IPS-18a (cell line): ENCODE data around the gene C1QTNF2.
A peak's percentile ranks its signal among the peaks of the same experiment; 100 is the strongest.

Experiments
- H3K27ac ChIP-seq: one replicate; pipeline ENCODE4 v1.5.1; 2013; ENCODE audit warnings: low read length
- H3K27me3 ChIP-seq: one replicate; pipeline ENCODE4 v1.6.1; 2013; ENCODE audit warnings: mild to moderate bottlenecking, low read length; ENCODE audit not compliant: control insufficient read depth, insufficient read depth
- H3K36me3 ChIP-seq: one replicate; pipeline ENCODE4 v1.6.1; 2013; ENCODE audit warnings: low read depth, low read length; ENCODE audit not compliant: control insufficient read depth
- H3K4me1 ChIP-seq: one replicate; pipeline ENCODE4 v1.6.1; 2013; ENCODE audit warnings: low read depth, low read length; ENCODE audit not compliant: control insufficient read depth
- H3K4me3 ChIP-seq: one replicate; pipeline ENCODE4 v1.5.1; 2013; ENCODE audit warnings: low read length
- H3K9ac ChIP-seq: one replicate; pipeline ENCODE4 v1.6.1; 2013; ENCODE audit warnings: mild to moderate bottlenecking, low read length, moderate library complexity
- H3K9me3 ChIP-seq: one replicate; pipeline ENCODE4 v1.6.1; 2013; ENCODE audit warnings: low read depth, low read length; ENCODE audit not compliant: control insufficient read depth

C1QTNF2 gene, protein sequence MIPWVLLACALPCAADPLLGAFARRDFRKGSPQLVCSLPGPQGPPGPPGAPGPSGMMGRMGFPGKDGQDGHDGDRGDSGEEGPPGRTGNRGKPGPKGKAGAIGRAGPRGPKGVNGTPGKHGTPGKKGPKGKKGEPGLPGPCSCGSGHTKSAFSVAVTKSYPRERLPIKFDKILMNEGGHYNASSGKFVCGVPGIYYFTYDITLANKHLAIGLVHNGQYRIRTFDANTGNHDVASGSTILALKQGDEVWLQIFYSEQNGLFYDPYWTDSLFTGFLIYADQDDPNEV

DNA sequence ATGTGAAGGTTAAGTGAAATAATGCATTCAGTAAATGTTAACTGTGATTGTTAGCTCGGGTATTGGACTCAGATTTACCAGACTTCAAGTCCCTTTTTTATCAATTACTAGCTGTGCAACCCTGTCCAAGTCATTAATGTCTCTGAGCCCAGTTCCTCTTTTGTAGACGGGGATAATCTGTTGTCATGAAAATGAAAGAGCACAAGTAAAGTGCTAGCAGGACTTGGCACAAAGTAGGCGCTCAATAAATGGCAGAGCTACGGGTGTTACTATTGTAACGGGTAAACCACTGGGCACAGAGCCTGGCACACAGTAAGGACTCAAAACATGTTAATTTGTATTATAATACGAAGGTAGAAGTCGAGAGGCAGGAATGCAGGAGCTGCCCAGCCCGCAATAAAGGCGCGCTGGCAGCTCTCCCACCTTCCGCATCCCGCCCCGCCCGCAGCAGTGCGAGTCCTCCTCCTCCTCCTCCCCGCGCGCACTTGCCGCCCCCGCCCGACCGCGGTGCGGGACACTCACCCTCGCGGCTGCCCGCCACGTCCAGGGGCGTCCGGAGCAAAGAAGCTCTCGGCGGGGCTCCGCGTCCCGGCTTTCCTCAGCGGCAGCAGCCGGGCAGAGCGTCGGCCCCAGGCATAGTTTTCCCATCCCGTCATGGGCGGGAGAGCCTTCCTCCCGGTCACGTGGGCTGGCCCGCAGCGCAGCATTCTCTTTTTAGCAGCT, at the start of gene C1QTNF2:
C1QTNF2 (minus strand) TSS at position 637 of the 723 bp plus-strand sequence. CDS start 15,615 bp downstream, outside the sequence.
- Histone ChIP-seq H3K9ac (peak within 1 kb of the TSS; percentile 49), H3K27me3 (peaks cover 32% of the 10 kb centered on the region), H3K9me3 (no peaks in the 10 kb centered on the region), H3K27ac (no peak within 1 kb of the TSS), H3K4me3 (peak within 1 kb of the TSS; percentile 57), H3K4me1 (peaks cover 5% of the 10 kb centered on the region), H3K36me3 (no peaks in the 10 kb centered on the region)

DNA sequence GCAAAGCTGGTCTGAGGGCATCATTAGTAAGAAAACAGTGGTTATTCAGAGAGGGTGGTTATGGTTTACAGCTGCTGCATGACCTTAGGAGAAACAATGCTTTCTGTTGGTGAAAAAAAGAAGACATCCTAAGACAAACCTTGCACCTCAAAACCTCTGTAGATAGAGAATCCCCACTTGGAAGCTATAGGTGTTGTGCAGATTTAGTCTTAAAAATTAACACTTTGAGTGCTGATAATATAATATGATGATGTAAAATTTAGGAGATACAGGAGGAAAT, 49.8 kb upstream of the C1QTNF2 start:
- Histone ChIP-seq H3K9me3 (no peaks in the 10 kb centered on the region), H3K4me3 (no peak overlapping the region), H3K9ac (no peak overlapping the region), H3K27ac (no peak overlapping the region), H3K4me1 (peaks cover 18% of the 10 kb centered on the region), H3K27me3 (no peaks in the 10 kb centered on the region), H3K36me3 (peaks cover 19% of the 10 kb centered on the region)

DNA sequence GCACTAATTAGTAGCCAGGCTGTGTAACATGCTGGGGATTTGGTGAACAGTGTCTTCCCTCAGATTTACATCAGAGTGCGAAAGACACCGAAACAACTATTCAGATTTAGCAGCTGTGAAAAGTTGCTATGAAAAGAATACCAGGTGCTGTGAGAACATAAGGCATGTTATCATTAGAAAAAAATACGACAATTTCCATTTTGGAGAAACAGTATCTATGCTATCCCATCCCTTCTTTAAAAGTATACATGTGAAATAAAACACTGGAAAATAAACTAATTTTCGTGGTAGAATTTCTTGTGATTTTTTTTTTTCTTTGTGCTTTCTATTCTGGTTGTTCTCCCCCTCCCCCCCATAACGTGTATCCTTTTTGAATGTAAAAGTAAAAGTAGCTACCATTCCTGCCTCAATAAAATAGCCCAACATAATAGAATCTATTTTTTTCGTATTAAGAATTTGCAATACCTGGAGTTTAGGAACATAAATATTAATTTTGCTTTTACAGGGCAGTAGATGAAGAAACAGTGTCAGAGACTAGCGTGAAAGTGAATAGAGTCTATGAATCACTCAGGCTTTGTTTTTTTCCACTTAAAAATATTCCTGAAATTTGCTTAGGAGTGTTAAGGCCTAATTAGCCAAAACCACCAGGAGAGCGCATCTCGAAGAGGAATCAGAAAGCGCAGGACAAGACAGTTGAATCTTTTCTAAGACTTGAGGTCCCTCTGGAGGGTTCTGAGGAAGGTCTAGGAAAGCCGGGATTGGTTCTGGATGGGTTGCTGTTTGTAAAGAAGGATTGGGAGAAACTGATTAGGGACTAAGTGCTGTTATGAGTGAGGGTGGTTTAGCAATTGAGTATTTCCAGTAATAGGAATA, 49.3 kb upstream of the C1QTNF2 start:
- H3K36me3 ChIP-seq: peaks cover 13% of the 10 kb centered on the region
- peak overlapping the region; percentile 96 for H3K4me3 ChIP-seq
- H3K4me1 ChIP-seq: peaks cover 18% of the 10 kb centered on the region
- no peaks in the 10 kb centered on the region for H3K27me3 ChIP-seq
- H3K9ac ChIP-seq: peak overlapping the region; percentile 69
- H3K9me3 ChIP-seq: no peaks in the 10 kb centered on the region
- peak overlapping the region; percentile 79 for H3K27ac ChIP-seq

DNA sequence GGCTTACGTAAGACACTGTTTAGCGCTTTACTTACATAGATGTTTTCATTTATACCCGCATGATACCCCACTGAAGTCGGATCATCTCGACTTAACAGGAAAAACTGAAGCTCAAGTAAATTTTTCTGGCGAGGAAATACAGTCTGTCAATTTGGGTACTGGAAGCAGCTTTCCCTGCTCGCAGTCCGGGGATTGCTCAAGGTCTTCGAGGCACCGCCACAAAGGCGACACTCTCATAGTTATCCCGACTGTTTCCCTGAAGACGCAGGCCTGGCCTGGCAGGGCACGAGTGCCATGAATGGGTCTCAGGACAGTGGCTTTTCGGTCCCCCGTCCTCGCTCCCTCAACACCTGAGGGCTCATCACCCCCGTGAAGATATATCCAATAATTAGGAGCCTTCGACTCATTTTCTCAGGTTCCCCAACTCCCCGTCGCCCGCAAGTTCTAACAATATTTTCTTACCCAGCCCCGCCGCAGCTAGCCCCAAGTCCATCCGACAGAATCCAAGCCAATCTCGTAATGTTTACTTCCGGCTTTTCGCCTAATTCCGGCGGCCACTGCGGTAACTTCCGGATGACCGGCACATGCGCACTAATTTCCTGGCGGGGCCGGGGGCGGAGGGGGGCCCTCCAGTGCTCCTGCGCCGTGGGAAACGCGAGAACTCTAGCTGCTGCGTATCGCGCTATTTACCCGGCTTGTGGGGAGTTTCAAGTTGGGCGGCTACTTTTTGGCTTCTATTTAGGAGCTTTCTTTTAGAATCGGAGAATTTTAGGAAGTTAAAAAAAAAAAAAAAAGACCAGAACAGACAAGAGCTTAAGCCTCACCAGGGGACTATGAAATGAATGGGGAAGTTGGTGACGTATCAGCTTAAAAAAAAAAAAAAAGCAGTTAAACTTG, 48.4 kb upstream of the C1QTNF2 start, which contains the start of gene SLU7:
SLU7 (minus strand) TSS at position 521 of the 897 bp plus-strand sequence. CDS start 3,787 bp downstream, outside the sequence.
- Histone ChIP-seq H3K27me3 (no peaks in the 10 kb centered on the region), H3K9me3 (no peaks in the 10 kb centered on the region), H3K36me3 (peaks cover 8% of the 10 kb centered on the region), H3K4me1 (peaks cover 18% of the 10 kb centered on the region), H3K4me3 (peak within 1 kb of the TSS; percentile 96), H3K9ac (peak within 1 kb of the TSS; percentile 79), H3K27ac (peak within 1 kb of the TSS; percentile 79)

DNA sequence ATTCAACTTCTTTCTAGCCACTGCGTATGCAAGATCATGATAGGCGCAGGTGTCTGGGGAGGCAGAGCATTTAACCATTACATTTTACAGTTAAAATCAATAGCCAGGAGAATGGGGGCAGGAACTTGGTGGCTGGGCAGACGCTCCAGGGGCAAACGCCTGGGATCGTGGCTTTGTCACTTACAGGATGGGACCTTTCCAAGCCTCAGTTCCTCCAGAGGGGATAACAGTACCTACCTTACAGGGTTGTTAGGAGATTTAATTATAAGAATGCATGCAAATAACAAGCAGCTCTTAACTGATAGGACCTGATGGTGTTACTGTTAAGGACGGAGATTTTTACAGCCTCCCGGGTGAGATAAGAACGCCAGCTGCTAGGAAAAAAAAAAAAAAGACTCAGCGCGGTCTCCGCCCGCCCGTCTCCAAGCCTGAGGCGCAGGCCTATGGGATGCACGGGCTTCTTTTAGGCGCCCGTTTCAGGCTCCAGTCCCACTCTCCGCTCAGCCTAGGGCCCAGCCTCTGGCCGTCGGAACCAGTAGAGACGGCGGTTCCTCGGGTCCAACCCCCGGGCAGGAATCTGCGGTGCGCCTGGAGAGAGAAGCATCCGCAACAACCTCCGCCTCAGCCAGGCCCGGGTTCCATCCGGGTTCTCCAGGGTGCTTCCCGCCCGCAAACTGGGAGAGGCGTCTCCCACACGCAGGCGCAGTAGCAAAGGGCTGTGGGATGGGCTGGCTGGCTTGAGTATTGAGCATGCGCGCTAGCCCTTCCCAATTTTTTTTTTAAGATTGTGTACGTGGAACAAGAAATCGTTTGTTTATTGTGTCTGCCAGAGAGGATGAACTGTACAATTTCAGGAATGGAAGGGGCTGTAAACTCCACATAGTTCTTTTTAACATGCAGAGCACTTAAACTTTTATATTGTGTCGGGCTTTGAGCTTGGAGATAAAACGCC, 29.3 kb upstream of the C1QTNF2 start, which contains the start of gene FAM200C:
FAM200C (minus strand) TSS at position 653 of the 952 bp plus-strand sequence. CDS start 4,564 bp downstream, outside the sequence.
- Histone ChIP-seq H3K4me3 (peak within 1 kb of the TSS; percentile 93), H3K27me3 (no peaks in the 10 kb centered on the region), H3K27ac (peak within 1 kb of the TSS; percentile 85), H3K4me1 (peaks cover 9% of the 10 kb centered on the region), H3K9me3 (no peaks in the 10 kb centered on the region), H3K36me3 (peaks cover 24% of the 10 kb centered on the region), H3K9ac (peak within 1 kb of the TSS; percentile 95)

DNA sequence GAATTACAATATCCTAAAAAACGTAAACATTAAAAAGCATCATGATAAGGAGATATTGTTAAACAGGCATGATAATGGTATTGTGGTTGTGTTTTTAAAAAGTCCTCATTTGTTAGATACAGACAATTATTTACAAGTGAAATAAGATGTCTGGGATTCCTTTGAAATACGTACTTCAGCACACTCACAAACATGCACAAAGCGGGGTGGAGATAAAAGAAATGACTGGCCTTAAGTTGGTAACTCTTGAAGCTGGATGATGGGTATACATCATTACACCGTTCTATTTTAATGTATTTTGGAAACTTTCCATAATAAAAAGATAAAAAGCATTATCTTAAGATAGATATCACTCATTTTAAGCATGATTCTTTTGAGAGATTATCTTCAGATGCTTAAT, 28.4 kb upstream of the C1QTNF2 start:
- Histone ChIP-seq H3K4me1 (peaks cover 9% of the 10 kb centered on the region), H3K9me3 (no peaks in the 10 kb centered on the region), H3K9ac (peak overlapping the region; percentile 95), H3K27ac (peak overlapping the region; percentile 85), H3K36me3 (peaks cover 15% of the 10 kb centered on the region), H3K4me3 (peak overlapping the region; percentile 93), H3K27me3 (no peaks in the 10 kb centered on the region)

DNA sequence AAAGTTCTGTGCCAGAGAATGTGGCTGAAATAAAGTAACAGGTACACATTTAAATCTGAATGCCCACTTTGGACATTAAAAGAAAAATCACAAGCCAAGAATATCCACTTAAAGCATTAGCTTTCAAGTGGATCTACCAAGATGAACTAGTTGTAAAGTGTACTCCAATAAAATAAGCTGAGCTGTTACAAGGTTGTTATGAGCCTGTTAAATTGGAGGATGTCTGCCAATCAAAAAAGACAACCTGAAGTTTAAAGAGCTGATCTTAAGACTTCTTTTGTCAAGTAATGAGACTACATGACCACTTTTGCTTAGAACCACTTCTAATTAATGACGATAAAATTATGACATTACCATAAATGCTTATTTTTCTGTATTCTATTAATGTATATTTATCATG, 27.1 kb upstream of the C1QTNF2 start:
- no peaks in the 10 kb centered on the region for H3K9me3 ChIP-seq
- H3K27ac ChIP-seq: no peak overlapping the region
- no peaks in the 10 kb centered on the region for H3K27me3 ChIP-seq
- H3K36me3 ChIP-seq: peaks cover 6% of the 10 kb centered on the region
- H3K4me1 ChIP-seq: peaks cover 9% of the 10 kb centered on the region
- peak overlapping the region; percentile 27 for H3K9ac ChIP-seq
- no peak overlapping the region for H3K4me3 ChIP-seq

DNA sequence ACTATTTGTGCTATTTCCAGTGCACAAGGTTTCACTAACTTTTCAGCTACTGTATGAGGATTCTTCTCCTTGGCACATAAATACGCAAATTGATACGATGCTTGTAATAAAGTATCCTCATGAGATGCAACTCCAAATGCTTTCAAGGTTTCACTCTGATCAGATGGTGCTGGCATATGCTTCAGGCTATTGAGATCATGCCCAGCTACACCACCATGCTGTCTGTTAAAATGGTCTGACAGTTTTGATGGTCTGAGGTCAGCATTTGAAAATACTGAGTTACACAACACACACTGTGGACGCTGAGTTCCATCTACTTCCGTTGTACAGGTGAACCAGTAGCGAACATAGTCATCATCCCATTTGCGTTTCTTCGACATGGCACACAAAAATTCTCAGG, 24.7 kb upstream of the C1QTNF2 start:
- Histone ChIP-seq H3K4me1 (peaks cover 9% of the 10 kb centered on the region), H3K9me3 (no peaks in the 10 kb centered on the region), H3K4me3 (no peak overlapping the region), H3K36me3 (no peaks in the 10 kb centered on the region), H3K27me3 (no peaks in the 10 kb centered on the region), H3K27ac (no peak overlapping the region), H3K9ac (no peak overlapping the region)

DNA sequence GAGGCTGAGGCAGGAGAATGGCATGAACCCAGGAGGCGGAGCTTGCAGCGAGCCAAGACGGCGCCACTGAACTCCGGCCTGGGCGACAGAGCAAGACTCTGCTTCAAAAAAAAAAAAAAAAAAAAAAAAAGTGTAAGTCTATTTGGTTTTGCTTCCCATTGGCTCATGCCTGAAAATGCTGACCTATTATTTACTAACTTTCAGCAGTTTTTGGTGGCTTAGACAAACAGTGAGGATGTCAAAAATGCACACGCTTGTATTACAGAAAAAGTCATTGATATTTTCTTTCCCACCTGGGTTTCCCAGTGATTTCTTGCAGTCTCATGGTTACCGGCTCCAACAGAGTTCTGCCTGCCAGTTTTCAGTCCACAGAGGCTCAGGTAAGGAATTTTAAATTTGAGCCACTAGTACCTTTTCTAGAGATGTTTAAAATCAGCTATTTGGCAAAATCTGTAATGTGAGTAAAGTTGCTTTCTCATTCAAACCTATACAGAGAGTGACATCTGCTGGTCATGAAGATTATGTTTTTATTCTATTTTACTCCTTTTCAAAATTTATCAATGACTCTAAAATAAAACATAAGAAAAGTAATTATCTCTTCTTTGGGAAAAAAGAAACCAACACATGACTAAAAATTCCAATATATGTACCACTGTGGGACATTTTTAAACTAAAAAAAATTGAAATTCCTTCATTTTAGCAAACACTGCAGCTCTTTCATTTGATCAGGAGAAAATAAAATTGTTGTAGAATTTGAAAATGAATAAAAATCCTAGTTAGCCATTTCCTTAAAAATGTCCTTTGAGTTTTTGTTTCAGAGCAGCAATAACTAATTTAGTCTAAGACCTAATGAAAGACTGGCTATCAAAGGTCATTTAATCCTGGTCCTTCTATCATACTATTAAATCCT, 20.6 kb upstream of the C1QTNF2 start:
- Histone ChIP-seq H3K27me3 (no peaks in the 10 kb centered on the region), H3K9me3 (no peaks in the 10 kb centered on the region), H3K36me3 (no peaks in the 10 kb centered on the region), H3K9ac (no peak overlapping the region), H3K4me3 (no peak overlapping the region), H3K4me1 (no peaks in the 10 kb centered on the region), H3K27ac (no peak overlapping the region)
